ENCODE data around the gene CAV1.
A peak's percentile ranks its signal among the peaks of the same experiment; 100 is the strongest.
"Not testable (repeated sequence)": the region's sequence is repeated elsewhere in the genome, so short reads cannot be mapped to it uniquely, and the experiment has no call there.

The CAV1 gene

GRCh38 chr7:116583653-116584052 is 58.8 kb downstream of the CAV1 start:
- no peak for DNase-seq

DNA sequence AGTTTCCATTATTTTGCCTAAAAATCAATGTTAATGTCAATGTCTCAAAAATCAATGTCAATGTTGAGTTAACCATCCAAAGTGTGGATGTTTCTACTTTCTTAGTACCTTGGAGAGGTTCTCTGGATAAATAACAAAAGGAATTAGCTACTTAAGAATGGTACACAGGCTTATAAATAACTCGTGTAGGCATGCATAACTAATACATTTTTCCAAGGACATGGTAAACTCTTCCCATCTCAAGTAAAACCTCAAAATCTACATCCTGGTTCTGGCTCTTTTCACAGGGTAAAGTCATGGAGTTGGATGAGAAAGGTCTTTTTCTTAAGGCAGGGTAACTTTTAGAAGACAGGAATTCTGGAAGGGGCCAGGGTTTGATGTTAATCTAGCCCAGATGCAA is 59.9 kb downstream of the CAV1 start:
- no peak for DNase-seq

DNA sequence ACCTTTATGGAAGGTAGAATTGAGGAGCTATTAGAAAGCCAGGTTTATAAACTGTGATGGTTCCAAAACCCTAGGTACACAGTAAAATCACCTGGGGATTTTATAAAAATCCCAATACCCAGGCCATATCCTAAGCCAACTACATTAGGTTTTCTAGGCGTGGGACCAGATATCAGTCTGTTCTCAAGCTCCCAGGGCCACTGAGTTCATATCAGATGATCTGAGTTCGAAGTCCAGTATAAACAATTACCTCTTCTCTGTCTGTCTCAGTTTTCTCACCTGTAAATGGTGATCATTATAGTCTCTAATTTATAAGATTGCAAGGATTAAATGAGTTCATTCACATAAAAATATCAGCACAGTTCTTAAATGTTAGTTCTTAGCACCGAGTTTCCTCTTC is 60.6 kb downstream of the CAV1 start:
- no peak for DNase-seq

DNA sequence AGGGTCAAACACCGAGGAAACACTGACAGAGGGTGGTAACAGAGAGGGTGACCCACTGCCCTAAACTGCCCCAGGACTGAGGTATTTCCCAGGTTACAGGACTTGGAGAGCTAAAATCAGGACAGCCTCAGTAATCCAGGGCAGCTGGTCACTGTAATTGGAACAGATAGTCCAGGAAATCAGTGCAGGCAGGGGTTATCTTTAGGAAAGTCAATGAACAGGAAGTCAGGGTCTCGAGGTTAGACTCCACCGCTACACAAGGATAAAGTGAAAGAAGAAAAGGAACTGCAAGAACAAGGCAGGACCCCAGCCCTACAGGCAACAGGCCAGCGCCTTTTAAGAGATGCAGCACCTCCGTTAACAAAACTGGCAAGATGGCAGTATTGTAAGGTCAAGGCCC is 61.1 kb downstream of the CAV1 start:
- no peak for DNase-seq

- DNase-seq: not testable (repeated sequence)
Measured at GRCh38 chr7:116587200-116587599, 62.4 kb downstream of the CAV1 start.

- DNase-seq: no peak
Measured at GRCh38 chr7:116588225-116588624, 63.4 kb downstream of the CAV1 start.

GRCh38 chr7:116588641-116589594 is 64.1 kb downstream of the CAV1 start:
- peak; percentile 1 for DNase-seq

GRCh38 chr7:116591202-116592040 is 66.6 kb downstream of the CAV1 start:
- DNase-seq: no peak

DNA sequence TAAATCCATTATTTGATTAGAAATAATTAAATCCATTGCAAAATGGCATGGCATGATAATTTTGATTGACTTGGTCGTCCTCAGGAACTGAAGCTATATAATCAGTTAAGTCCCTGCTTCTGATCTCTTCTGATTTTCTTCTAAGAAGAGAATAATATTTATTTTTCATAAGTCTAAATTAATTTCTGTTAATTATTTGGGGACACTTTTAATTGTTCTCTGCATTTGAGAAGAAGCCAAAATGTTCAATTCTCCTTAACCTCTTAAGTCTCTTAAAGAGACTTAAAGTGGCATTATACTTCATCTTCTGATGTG is 67.2 kb downstream of the CAV1 start:
- no peak for DNase-seq

GRCh38 chr7:116592445-116592844 is 67.6 kb downstream of the CAV1 start:
- peak; percentile 82 for DNase-seq

GRCh38 chr7:116593359-116594075 is 68.7 kb downstream of the CAV1 start:
- no peak for DNase-seq

DNA sequence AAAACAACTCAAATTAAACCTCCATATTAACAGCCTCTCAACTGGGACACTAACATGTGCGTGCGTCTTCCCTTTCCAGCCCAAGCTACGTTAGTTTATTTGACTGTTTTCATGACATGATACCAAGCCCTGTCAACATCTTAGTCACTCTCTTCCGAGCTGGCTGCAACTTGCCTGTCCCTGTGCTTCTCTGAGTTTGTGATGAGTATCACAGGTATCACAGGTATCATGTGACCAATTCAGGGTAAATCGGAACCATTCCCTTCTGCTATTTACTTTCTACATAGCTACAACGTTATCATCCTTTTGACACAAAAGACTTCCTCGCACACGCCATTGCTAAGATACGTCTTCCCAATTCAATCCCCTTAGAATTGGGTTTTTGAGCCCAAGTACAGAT is 70.2 kb downstream of the CAV1 start:
- no peak for DNase-seq

DNA sequence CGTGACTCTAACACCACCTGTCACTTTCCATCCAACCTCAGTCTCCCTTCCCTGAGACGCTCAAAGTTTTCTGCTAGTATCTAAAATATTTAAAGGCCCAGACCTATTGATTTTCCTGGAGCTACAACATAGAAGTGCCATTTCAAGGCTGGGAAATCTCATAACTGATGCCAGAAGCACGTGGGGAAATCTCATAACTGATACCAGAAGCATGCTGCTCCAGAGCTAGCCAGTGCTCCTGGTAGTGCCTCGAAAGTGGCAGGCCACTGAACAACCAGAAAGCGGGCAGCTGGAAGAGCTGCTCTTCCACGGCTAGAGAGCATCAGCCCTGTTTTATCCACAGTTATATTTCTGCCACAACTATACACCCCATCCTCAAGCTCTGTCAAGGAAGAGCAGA is 72.5 kb downstream of the CAV1 start:
- no peak for DNase-seq

DNA sequence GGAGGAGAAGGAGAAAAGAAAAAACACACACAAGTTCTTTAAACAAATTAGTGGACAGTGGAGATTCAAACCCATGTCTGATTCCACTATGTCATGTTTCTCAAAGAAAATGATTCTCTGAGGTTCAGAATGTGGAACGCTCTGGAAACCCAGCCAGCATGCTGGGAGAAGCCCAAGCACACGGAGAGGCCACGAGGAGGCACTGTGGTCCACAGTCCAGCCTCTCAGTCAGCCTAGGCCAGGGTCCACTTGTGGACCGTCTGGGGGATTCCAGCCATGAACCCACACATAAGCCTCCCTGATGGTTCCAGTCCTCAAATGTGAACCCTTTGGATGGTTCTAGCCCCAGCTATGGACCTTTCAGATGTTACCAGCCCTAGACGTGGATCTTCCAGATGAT is 73.4 kb downstream of the CAV1 start:
- no peak for DNase-seq

GRCh38 chr7:116598861-116599260 is 74.0 kb downstream of the CAV1 start:
- no peak for DNase-seq

GRCh38 chr7:116601426-116601825 is 76.6 kb downstream of the CAV1 start:
- DNase-seq: no peak

GRCh38 chr7:116607299-116607698 is 82.5 kb downstream of the CAV1 start:
- DNase-seq: no peak

DNA sequence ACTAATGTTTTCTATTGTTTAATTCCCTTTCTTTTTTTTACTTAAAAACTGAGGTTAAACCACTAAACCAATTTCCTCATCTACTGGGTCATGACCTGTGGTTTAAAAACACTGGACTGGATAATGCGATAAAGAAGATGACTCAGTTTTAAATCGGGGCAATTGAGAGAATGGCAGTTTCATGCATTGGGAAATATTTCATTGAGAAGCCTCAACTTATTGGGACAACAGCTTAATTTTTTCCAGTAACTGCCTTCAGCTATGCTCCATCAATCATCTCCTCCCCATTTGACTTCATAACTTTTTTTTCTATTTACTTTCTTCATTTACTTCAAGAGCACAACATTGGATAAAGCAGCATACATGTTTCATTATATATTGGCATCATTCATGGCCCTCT is 85.4 kb downstream of the CAV1 start:
- peak; percentile 55 for DNase-seq

DNA sequence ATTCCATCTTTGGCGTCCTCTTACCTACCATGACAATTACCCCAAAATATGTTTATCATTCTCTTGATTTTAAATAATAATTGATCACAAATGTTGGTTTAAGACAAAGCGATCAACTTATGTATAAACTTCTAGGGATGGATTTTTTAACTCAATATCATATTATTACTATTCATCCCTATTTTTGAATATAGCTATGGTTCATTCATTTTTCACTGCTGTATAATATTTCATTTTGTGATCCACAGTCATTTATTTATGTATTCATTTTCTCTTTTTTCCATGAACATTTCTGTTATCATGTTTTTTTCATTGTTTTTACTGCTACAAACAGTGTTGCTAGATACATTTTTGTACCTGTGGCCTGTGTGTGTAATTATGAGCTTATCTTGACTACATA is 85.9 kb downstream of the CAV1 start:
- no peak for DNase-seq

All from GF-D8 (cell line).